Loucy (cell line): ENCODE results near the gene RILPL2.

Experiments used
- EZH2phosphoT487 ChIP-seq: fragments of 200-600 bp; IDR thresholded peaks from 2 replicates; pipeline ENCODE4 v1.6.1; 2018; ENCODE audit warnings: antibody characterized with exemption, mild to moderate bottlenecking, moderate library complexity, borderline replicate concordance
- TF ChIP-seq, protein P1 (sequence below): fragments of 200-600 bp; sonication (generic); conservative IDR thresholded peaks from 2 replicates; pipeline ENCODE4 v1.5.1; 2014; ENCODE audit warnings: mild to moderate bottlenecking, antibody characterized with exemption, low read length

DNA sequence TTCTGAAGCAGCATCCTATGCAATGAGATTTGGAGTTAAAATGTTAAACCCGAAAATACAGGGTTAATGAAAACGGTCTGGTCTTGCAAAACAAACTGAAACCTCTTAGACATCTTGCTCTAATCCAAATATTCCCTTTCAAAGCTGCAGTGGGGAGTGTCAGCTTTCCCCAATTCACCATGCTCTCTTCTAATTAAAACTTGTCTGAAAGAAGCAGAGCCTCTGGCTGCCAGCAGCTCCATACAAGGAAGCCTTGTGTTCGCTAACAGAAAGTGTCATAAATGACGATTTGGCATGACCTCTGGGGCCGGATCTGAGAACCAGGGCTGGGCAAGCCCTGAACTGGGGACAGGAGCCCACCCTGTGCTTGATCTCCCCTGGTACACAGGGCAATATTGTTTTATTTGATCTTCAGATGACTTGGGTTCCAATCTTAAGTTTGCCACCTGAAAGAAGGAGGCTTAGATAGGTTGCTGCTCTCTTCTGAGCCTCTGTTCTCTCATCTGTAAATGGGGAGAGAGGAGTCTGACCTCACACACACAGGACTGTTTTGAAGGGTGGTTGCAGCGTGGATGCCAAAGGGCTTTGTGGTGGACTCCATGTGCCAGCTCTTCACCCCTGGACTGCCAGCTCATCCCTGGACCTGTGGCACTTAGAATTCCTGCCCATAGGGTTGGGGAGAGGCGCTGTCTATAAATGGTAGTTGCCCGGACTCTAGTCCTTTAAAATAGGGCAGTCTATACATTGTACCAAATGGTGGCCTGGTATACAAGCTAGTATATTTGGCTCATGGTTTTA is 44.7 kb downstream of the RILPL2 start:
- TF ChIP-seq, protein P1, sequence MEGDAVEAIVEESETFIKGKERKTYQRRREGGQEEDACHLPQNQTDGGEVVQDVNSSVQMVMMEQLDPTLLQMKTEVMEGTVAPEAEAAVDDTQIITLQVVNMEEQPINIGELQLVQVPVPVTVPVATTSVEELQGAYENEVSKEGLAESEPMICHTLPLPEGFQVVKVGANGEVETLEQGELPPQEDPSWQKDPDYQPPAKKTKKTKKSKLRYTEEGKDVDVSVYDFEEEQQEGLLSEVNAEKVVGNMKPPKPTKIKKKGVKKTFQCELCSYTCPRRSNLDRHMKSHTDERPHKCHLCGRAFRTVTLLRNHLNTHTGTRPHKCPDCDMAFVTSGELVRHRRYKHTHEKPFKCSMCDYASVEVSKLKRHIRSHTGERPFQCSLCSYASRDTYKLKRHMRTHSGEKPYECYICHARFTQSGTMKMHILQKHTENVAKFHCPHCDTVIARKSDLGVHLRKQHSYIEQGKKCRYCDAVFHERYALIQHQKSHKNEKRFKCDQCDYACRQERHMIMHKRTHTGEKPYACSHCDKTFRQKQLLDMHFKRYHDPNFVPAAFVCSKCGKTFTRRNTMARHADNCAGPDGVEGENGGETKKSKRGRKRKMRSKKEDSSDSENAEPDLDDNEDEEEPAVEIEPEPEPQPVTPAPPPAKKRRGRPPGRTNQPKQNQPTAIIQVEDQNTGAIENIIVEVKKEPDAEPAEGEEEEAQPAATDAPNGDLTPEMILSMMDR = no peak
- TF ChIP-seq EZH2phosphoT487 = no peak
